ENCODE data around the gene RBM39. TPM values are rescaled to one million over a fixed set of nuclear protein-coding genes. Genes with fewer than 3 reads are reported as not detected.

Gene RBM39
- total RNA-seq, 1 experiment from 2014 or later, result 347 TPM

GRCh38 chr20:35734777-35735649 lies 7.0 kb downstream of the RBM39 start:
- H2BK12ac ChIP-seq (ENCODE audit: insufficient read length, low read depth, low read length), result no peak overlapping the region
- Mint-ChIP-seq H3K27me3 (ENCODE audit: low read depth) (no peaks in the 10 kb centered on the region), H3K36me3 (ENCODE audit: insufficient read depth in 1 of 3, low read depth in 3 of 3) (peaks cover 66 to 100% (median 94%) of the 10 kb centered on the region in 3 experiments), H3K4me3 (no peak overlapping the region), H3K4me1 (peaks cover 16 to 19% of the 10 kb centered on the region in 2 experiments), H3K27ac (no peak overlapping the region; a peak in 1 of 7 replicates), H3K9me3 (no peaks in the 10 kb centered on the region; a peak in 1 of 5 replicates)
- H3K18ac ChIP-seq (ENCODE audit: insufficient read length, low read depth, low read length), result no peak overlapping the region
- H3K9me3 ChIP-seq (ENCODE audit: control insufficient read depth, low read depth, low read length), result no peaks in the 10 kb centered on the region
- H4K20me1 ChIP-seq (ENCODE audit: control insufficient read depth, insufficient read depth, insufficient read length), result no peaks in the 10 kb centered on the region
- H3K23ac ChIP-seq (ENCODE audit: insufficient read length, low read depth, low read length), result no peak overlapping the region
- no peak overlapping the region for H4K5ac ChIP-seq (ENCODE audit: insufficient read length, low read depth, low read length)
- no peak for DNase-seq
- H3K79me2 ChIP-seq (ENCODE audit: insufficient read depth, low read length), result peaks cover 26% of the 10 kb centered on the region; the same call in 1 of the 2 replicates
- no peak overlapping the region for H3K9ac ChIP-seq (ENCODE audit: extremely low read depth, insufficient read length, low read length)
- no peak overlapping the region for H2BK5ac ChIP-seq (ENCODE audit: insufficient read length, low read length)
- WGBS (ENCODE audit: extremely low coverage, insufficient read length, low lambda C conversion rate), result no CpG with 5 or more reads among the region's 4 CpGs
- H3K4me2 ChIP-seq (ENCODE audit: insufficient read depth, insufficient read length, low read length), result no peak overlapping the region
- no peak overlapping the region for H4K91ac ChIP-seq (ENCODE audit: insufficient read length, low read depth, low read length)
- H3K14ac ChIP-seq (ENCODE audit: insufficient read depth, low read length), result no peak overlapping the region
- H3K56ac ChIP-seq (ENCODE audit: insufficient read length, low read depth, low read length), result no peak overlapping the region
- H3K4me1 ChIP-seq (ENCODE audit: insufficient read depth, low read length), result no peaks in the 10 kb centered on the region
- H3K27ac ChIP-seq (ENCODE audit: insufficient read length, low read depth, low read length), result no peak overlapping the region
- H3K79me1 ChIP-seq (ENCODE audit: insufficient read depth, low read depth, low read length, poor library complexity, severe bottlenecking), result peaks cover 7% of the 10 kb centered on the region
- no peaks in the 10 kb centered on the region for H3K23me2 ChIP-seq (ENCODE audit: insufficient read length, low read depth, low read length, poor library complexity, severe bottlenecking)
- no peak overlapping the region for H3K4ac ChIP-seq (ENCODE audit: low read depth, low read length)
- H2AK5ac ChIP-seq (ENCODE audit: insufficient read length, low read length), result no peak overlapping the region
- H2BK15ac ChIP-seq (ENCODE audit: low read depth, low read length), result no peak overlapping the region
- H2BK20ac ChIP-seq (ENCODE audit: low read depth, low read length, poor library complexity, severe bottlenecking), result no peak overlapping the region
- H4K8ac ChIP-seq (replicated peaks; ENCODE audit: insufficient read length, low read depth, low read length), result no peak overlapping the region
- TF ChIP-seq CTCF (conservative IDR thresholded peaks at IDR 0.05), result no peak
- no peaks in the 10 kb centered on the region for H3K27me3 ChIP-seq (ENCODE audit: insufficient read depth, low read length)
- H2AFZ ChIP-seq (ENCODE audit: low read length), result no peak overlapping the region
- no peak overlapping the region for H3T11ph ChIP-seq (ENCODE audit: low read length)
- no peak overlapping the region for H2BK120ac ChIP-seq (ENCODE audit: low read depth, low read length, poor library complexity, severe bottlenecking)

Data from H9 (cell line).